IPS-18a (cell line): ENCODE results near the gene CUTA.
A peak's percentile ranks its signal among the peaks of the same experiment; 100 is the strongest.

Source experiments
- H3K27ac ChIP-seq: one replicate; pipeline ENCODE4 v1.5.1; 2013; ENCODE audit warnings: low read length
- H3K27me3 ChIP-seq: one replicate; pipeline ENCODE4 v1.6.1; 2013; ENCODE audit warnings: mild to moderate bottlenecking, low read length; ENCODE audit not compliant: control insufficient read depth, insufficient read depth
- H3K36me3 ChIP-seq: one replicate; pipeline ENCODE4 v1.6.1; 2013; ENCODE audit warnings: low read depth, low read length; ENCODE audit not compliant: control insufficient read depth
- H3K4me1 ChIP-seq: one replicate; pipeline ENCODE4 v1.6.1; 2013; ENCODE audit warnings: low read depth, low read length; ENCODE audit not compliant: control insufficient read depth
- H3K4me3 ChIP-seq: one replicate; pipeline ENCODE4 v1.5.1; 2013; ENCODE audit warnings: low read length
- H3K9ac ChIP-seq: one replicate; pipeline ENCODE4 v1.6.1; 2013; ENCODE audit warnings: mild to moderate bottlenecking, low read length, moderate library complexity
- H3K9me3 ChIP-seq: one replicate; pipeline ENCODE4 v1.6.1; 2013; ENCODE audit warnings: low read depth, low read length; ENCODE audit not compliant: control insufficient read depth

CUTA gene

GRCh38 chr6:33417903-33418689 is at the start of gene CUTA:
Gene CUTA, minus strand, starts transcription at chr6:33418107. Its CDS starts 107 bp downstream, at chr6:33418000.
- Histone ChIP-seq H3K9me3 (no peaks in the 10 kb centered on the region), H3K36me3 (peaks cover 28% of the 10 kb centered on the region), H3K27me3 (no peaks in the 10 kb centered on the region), H3K9ac (peak within 1 kb of the TSS; percentile 90), H3K27ac (peak within 1 kb of the TSS; percentile 78), H3K4me3 (peak within 1 kb of the TSS; percentile 92), H3K4me1 (peaks cover 30% of the 10 kb centered on the region)

GRCh38 chr6:33467091-33467490 is 49.2 kb upstream of the CUTA start:
- Histone ChIP-seq H3K9ac (no peak overlapping the region), H3K4me1 (no peaks in the 10 kb centered on the region), H3K27ac (no peak overlapping the region), H3K27me3 (no peaks in the 10 kb centered on the region), H3K4me3 (no peak overlapping the region), H3K36me3 (no peaks in the 10 kb centered on the region), H3K9me3 (no peaks in the 10 kb centered on the region)

- no peaks in the 10 kb centered on the region for H3K4me1 ChIP-seq
- H3K9me3 ChIP-seq = no peaks in the 10 kb centered on the region
- no peak overlapping the region for H3K9ac ChIP-seq
- no peak overlapping the region for H3K4me3 ChIP-seq
- H3K27ac ChIP-seq = no peak overlapping the region
- H3K27me3 ChIP-seq = no peaks in the 10 kb centered on the region
- H3K36me3 ChIP-seq = no peaks in the 10 kb centered on the region
Observed at GRCh38 chr6:33466075-33466735, 48.3 kb upstream of the CUTA start.

GRCh38 chr6:33459226-33459625 is 41.3 kb upstream of the CUTA start:
- no peak overlapping the region for H3K27ac ChIP-seq
- H3K4me3 ChIP-seq = no peak overlapping the region
- H3K9ac ChIP-seq = no peak overlapping the region
- H3K36me3 ChIP-seq = peaks cover 13% of the 10 kb centered on the region
- H3K27me3 ChIP-seq = no peaks in the 10 kb centered on the region
- H3K9me3 ChIP-seq = no peaks in the 10 kb centered on the region
- H3K4me1 ChIP-seq = no peaks in the 10 kb centered on the region

GRCh38 chr6:33458676-33459075 is 40.8 kb upstream of the CUTA start:
- H3K9ac ChIP-seq = no peak overlapping the region
- no peaks in the 10 kb centered on the region for H3K9me3 ChIP-seq
- no peak overlapping the region for H3K27ac ChIP-seq
- no peaks in the 10 kb centered on the region for H3K4me1 ChIP-seq
- no peaks in the 10 kb centered on the region for H3K27me3 ChIP-seq
- H3K4me3 ChIP-seq = no peak overlapping the region
- H3K36me3 ChIP-seq = peaks cover 13% of the 10 kb centered on the region

GRCh38 chr6:33456156-33456555 is 38.2 kb upstream of the CUTA start:
- H3K4me3 ChIP-seq = no peak overlapping the region
- H3K4me1 ChIP-seq = no peaks in the 10 kb centered on the region
- no peaks in the 10 kb centered on the region for H3K27me3 ChIP-seq
- H3K9me3 ChIP-seq = no peaks in the 10 kb centered on the region
- no peak overlapping the region for H3K9ac ChIP-seq
- peaks cover 13% of the 10 kb centered on the region for H3K36me3 ChIP-seq
- H3K27ac ChIP-seq = no peak overlapping the region

GRCh38 chr6:33455051-33455450 is 37.1 kb upstream of the CUTA start:
- peak overlapping the region; percentile 82 for H3K9ac ChIP-seq
- no peak overlapping the region for H3K27ac ChIP-seq
- no peaks in the 10 kb centered on the region for H3K27me3 ChIP-seq
- H3K4me3 ChIP-seq = peak overlapping the region; percentile 80
- H3K36me3 ChIP-seq = peaks cover 16% of the 10 kb centered on the region
- H3K9me3 ChIP-seq = no peaks in the 10 kb centered on the region
- no peaks in the 10 kb centered on the region for H3K4me1 ChIP-seq

- H3K9me3 ChIP-seq = no peaks in the 10 kb centered on the region
- H3K27me3 ChIP-seq = no peaks in the 10 kb centered on the region
- H3K36me3 ChIP-seq = peaks cover 24% of the 10 kb centered on the region
- peak within 1 kb of the TSS; percentile 82 for H3K9ac ChIP-seq
- peak within 1 kb of the TSS; percentile 80 for H3K4me3 ChIP-seq
- peak within 1 kb of the TSS; percentile 25 for H3K27ac ChIP-seq
- H3K4me1 ChIP-seq = no peaks in the 10 kb centered on the region
Observed at GRCh38 chr6:33454009-33454946, 36.4 kb upstream of the CUTA start, which contains the start of gene ZBTB9. Gene ZBTB9, plus strand, starts transcription at chr6:33454576. Its CDS starts 525 bp downstream, at chr6:33455101.

GRCh38 chr6:33453393-33454008 is 35.6 kb upstream of the CUTA start:
- Histone ChIP-seq H3K36me3 (peaks cover 32% of the 10 kb centered on the region), H3K4me3 (peak overlapping the region; percentile 80), H3K27me3 (no peaks in the 10 kb centered on the region), H3K4me1 (no peaks in the 10 kb centered on the region), H3K9me3 (no peaks in the 10 kb centered on the region), H3K27ac (peak overlapping the region; percentile 25), H3K9ac (peak overlapping the region; percentile 82)

GRCh38 chr6:33452496-33452895 is 34.6 kb upstream of the CUTA start:
- peaks cover 42% of the 10 kb centered on the region for H3K36me3 ChIP-seq
- no peak overlapping the region for H3K9ac ChIP-seq
- H3K27me3 ChIP-seq = no peaks in the 10 kb centered on the region
- no peak overlapping the region for H3K27ac ChIP-seq
- H3K9me3 ChIP-seq = no peaks in the 10 kb centered on the region
- H3K4me3 ChIP-seq = no peak overlapping the region
- H3K4me1 ChIP-seq = no peaks in the 10 kb centered on the region

GRCh38 chr6:33451606-33452005 is 33.7 kb upstream of the CUTA start:
- no peaks in the 10 kb centered on the region for H3K9me3 ChIP-seq
- H3K9ac ChIP-seq = no peak overlapping the region
- no peak overlapping the region for H3K27ac ChIP-seq
- H3K36me3 ChIP-seq = peaks cover 51% of the 10 kb centered on the region
- no peaks in the 10 kb centered on the region for H3K4me1 ChIP-seq
- H3K4me3 ChIP-seq = no peak overlapping the region
- H3K27me3 ChIP-seq = no peaks in the 10 kb centered on the region
